Activated CD8-positive, alpha-beta memory T cell treated with anti-CD3 and anti-CD28 coated beads, Interleukin-2, amount 10 ng/mL, durations not matched to agents 7 days and 5 days (primary cell): Measurements from ENCODE around the gene SEMA3D. TPM values are rescaled to one million over a fixed set of nuclear protein-coding genes. Genes with fewer than 3 reads are reported as not detected.

Experiments
- ATAC-seq: fragments of 150-1000 bp; cut with Tn5 transposase; one replicate; pipeline ENCODE4 v1.10.0; 2021; ENCODE audit warnings: moderate library complexity
- CTCF ChIA-PET: fragments of 350-600 bp; sonication (Branson Sonifier 250); formaldehyde crosslinking; loops from one replicate; lab custom pipeline; 2021; ENCODE audit warnings: antibody characterized with exemption; lab: Charles Lee
- DNase-seq: peaks from one replicate; pipeline ENCODE4 v3.0.0-alpha.2; 2020
- H3K27ac Mint-ChIP-seq: one replicate; pipeline ENCODE4 v1.8.0; 2021; ENCODE audit warnings: mild to moderate bottlenecking, mixed read lengths
- H3K27me3 Mint-ChIP-seq: one replicate; pipeline ENCODE4 v1.8.0; 2021; ENCODE audit warnings: mixed read lengths
- H3K36me3 Mint-ChIP-seq: one replicate; pipeline ENCODE4 v1.8.0; 2021; ENCODE audit warnings: mild to moderate bottlenecking, mixed read lengths
- H3K4me1 Mint-ChIP-seq: one replicate; pipeline ENCODE4 v1.8.0; 2021; ENCODE audit warnings: mixed read lengths
- H3K4me3 Mint-ChIP-seq: one replicate; pipeline ENCODE4 v1.8.0; 2021; ENCODE audit warnings: mild to moderate bottlenecking, moderate library complexity, mixed read lengths
- H3K9me3 Mint-ChIP-seq: one replicate; pipeline ENCODE4 v1.8.0; 2022; ENCODE audit warnings: low read depth, mixed read lengths
- total RNA-seq, 2 experiments: library from RNA; stranded (reverse); gene quantifications; one replicate each; pipeline ENCODE4 v1.2.3, GENCODE V29; 2021

SEMA3D gene
- total RNA-seq, 2 experiments from 2014 or later, result not detected

DNA sequence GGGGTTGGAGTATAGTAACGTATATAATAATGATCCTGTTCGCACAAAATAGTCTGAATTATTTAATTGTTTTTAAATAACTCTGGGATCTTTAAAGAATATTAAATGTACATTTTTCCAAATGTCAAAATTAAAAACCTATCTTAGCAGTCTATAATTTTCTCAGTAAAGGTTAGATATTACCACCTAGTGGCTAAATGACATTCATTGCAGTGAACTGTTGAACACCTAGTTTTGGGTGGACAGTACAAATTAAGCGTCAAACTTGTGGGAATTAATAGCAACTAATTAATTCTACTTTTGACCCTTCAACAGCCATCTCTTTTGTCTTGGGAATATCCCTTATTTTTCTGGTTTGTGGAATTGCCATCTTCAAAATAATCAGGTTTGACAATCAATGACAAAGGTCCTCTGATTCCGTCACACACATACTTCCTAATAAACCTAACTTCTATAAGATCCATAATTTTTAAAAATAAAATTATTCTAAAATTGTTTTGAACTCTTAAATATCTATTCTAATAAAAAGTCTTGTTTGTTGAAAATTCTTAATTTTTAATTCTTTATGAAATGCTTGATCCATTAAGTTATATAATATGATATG lies 165.7 kb downstream of the SEMA3D start:
- H3K27me3 Mint-ChIP-seq, result no peaks in the 10 kb centered on the region
- CTCF ChIA-PET, result interaction anchor here (2.4 kb wide), 1 partner anchor 1085 kb away, joined by 8 read pairs; no protein-coding TSS in a partner anchor

GRCh38 chr7:85019778-85020177 lies 167.1 kb downstream of the SEMA3D start:
- no peaks in the 10 kb centered on the region for H3K27me3 Mint-ChIP-seq
- no peak overlapping the region for H3K4me3 Mint-ChIP-seq
- no peaks in the 10 kb centered on the region for H3K9me3 Mint-ChIP-seq
- no peaks in the 10 kb centered on the region for H3K36me3 Mint-ChIP-seq
- no peaks in the 10 kb centered on the region for H3K4me1 Mint-ChIP-seq
- ATAC-seq (no peak), DNase-seq (no peak)
- CTCF ChIA-PET, result no interaction called here
- no peak overlapping the region for H3K27ac Mint-ChIP-seq

More for the DNA sequence above, 165.7 kb downstream of the SEMA3D start:
- no peaks in the 10 kb centered on the region for H3K36me3 Mint-ChIP-seq
- DNase-seq (no peak), ATAC-seq (no peak)
- H3K27ac Mint-ChIP-seq, result no peak overlapping the region
- H3K9me3 Mint-ChIP-seq, result no peaks in the 10 kb centered on the region
- H3K4me3 Mint-ChIP-seq, result no peak overlapping the region
- no peaks in the 10 kb centered on the region for H3K4me1 Mint-ChIP-seq

DNA sequence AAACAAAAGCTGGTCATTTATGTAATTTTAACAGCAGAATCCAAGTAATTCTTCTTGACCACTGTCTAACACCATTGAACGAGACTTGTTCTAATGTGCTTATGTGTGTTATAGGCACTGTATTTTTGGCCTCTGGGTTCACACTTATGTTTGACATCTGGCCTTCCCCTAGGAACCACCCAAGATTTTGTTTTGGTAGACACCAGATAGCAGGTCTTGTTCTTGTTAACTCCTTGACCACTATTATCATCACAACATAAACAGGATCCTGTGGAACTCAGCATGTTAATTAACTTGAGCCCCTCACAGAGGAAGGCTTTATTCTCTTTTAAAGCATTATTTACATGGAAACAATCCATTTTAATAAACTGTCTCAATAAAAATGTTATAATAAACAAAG lies 167.7 kb downstream of the SEMA3D start:
- DNase-seq (no peak), ATAC-seq (no peak)
- H3K36me3 Mint-ChIP-seq, result no peaks in the 10 kb centered on the region
- H3K9me3 Mint-ChIP-seq, result no peaks in the 10 kb centered on the region
- no peak overlapping the region for H3K4me3 Mint-ChIP-seq
- H3K27ac Mint-ChIP-seq, result no peak overlapping the region
- CTCF ChIA-PET, result no interaction called here
- no peaks in the 10 kb centered on the region for H3K4me1 Mint-ChIP-seq
- no peaks in the 10 kb centered on the region for H3K27me3 Mint-ChIP-seq

DNA sequence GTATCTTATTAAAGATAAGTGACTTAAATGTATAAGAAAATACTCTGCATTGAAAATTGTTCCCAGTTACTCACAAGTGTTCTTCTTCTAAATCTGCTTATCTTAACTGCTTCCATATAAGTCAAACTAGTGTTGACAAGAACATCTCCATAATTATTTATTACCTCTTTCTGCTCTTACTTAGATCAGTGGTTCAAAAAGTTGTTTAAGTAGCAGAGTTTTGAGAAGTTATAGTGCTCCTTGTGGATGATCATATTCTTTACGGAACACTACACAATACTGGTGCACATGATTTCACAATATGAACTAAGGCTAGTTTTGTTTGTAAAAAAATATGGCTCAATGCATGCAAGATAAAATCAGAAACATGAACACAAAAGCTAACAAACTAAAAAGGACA lies 168.4 kb downstream of the SEMA3D start:
- H3K4me1 Mint-ChIP-seq, result no peaks in the 10 kb centered on the region
- no peaks in the 10 kb centered on the region for H3K36me3 Mint-ChIP-seq
- H3K4me3 Mint-ChIP-seq, result no peak overlapping the region
- H3K27ac Mint-ChIP-seq, result no peak overlapping the region
- no peaks in the 10 kb centered on the region for H3K27me3 Mint-ChIP-seq
- ATAC-seq, result no peak
- H3K9me3 Mint-ChIP-seq, result no peaks in the 10 kb centered on the region
- CTCF ChIA-PET, result interaction anchor here (0.7 kb wide), 1 partner anchor 25 kb away, joined by 3 read pairs; no protein-coding TSS in a partner anchor
- DNase-seq, result no peak

DNA sequence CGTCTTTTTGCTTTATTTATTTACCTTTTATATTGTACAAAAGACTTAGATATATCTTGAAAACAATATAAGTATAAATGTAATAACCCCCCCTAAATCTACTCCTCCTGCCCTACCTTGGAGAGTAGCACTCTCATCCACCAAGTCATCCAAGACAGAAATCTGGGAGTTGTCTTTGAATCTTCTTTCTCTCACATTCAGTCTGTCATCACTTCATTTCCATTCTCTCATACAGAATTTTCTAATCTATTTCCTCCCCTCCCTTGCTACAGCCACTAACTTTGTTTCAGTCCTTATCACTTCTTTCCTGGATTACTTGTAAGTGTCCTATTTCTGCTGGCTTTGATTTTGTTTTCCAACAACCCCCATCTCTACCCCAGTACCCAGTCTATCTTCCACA lies 170.6 kb downstream of the SEMA3D start:
- no peaks in the 10 kb centered on the region for H3K36me3 Mint-ChIP-seq
- H3K27ac Mint-ChIP-seq, result no peak overlapping the region
- ATAC-seq (no peak), DNase-seq (no peak)
- H3K4me1 Mint-ChIP-seq, result no peaks in the 10 kb centered on the region
- H3K4me3 Mint-ChIP-seq, result no peak overlapping the region
- CTCF ChIA-PET, result no interaction called here
- no peaks in the 10 kb centered on the region for H3K27me3 Mint-ChIP-seq
- no peaks in the 10 kb centered on the region for H3K9me3 Mint-ChIP-seq

- CTCF ChIA-PET, result no interaction called here
- ATAC-seq (no peak), DNase-seq (no peak)
- no peak overlapping the region for H3K27ac Mint-ChIP-seq
- no peaks in the 10 kb centered on the region for H3K36me3 Mint-ChIP-seq
- no peak overlapping the region for H3K4me3 Mint-ChIP-seq
- no peaks in the 10 kb centered on the region for H3K27me3 Mint-ChIP-seq
- H3K4me1 Mint-ChIP-seq, result no peaks in the 10 kb centered on the region
- H3K9me3 Mint-ChIP-seq, result no peaks in the 10 kb centered on the region
These were observed 171.8 kb downstream of the SEMA3D start for GRCh38 chr7:85014936-85015660.

DNA sequence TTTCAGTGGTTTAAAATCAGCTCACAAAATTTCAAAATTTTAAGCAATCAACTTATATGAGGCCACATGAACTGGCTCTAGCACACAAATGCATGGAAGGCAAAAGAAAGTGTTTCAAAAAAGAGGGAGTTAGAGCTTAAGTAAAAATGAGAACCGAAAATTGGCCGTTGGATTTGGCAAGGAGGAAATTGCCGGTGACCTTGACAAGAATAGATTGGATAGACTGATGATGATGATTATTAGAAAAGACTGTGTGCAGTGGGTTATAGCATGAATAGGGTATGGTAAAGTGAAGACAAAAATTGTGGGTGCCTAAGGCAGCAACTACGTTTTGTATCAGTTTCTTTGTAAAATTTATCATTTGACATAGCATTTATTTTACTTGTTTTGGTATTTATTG lies 175.7 kb downstream of the SEMA3D start:
- no peak overlapping the region for H3K27ac Mint-ChIP-seq
- H3K4me1 Mint-ChIP-seq, result no peaks in the 10 kb centered on the region
- CTCF ChIA-PET, result interaction anchor here (1.1 kb wide), 1 partner anchor 543 kb away, joined by 3 read pairs; no protein-coding TSS in a partner anchor
- no peak for ATAC-seq
- H3K4me3 Mint-ChIP-seq, result no peak overlapping the region
- no peaks in the 10 kb centered on the region for H3K9me3 Mint-ChIP-seq
- DNase-seq, result no peak
- H3K27me3 Mint-ChIP-seq, result no peaks in the 10 kb centered on the region
- H3K36me3 Mint-ChIP-seq, result no peaks in the 10 kb centered on the region

- Mint-ChIP-seq H3K9me3 (no peaks in the 10 kb centered on the region), H3K27ac (no peak overlapping the region), H3K27me3 (no peaks in the 10 kb centered on the region), H3K4me1 (no peaks in the 10 kb centered on the region), H3K4me3 (no peak overlapping the region), H3K36me3 (no peaks in the 10 kb centered on the region)
- no peak for ATAC-seq
- CTCF ChIA-PET, result interaction anchor here (1.1 kb wide), 1 partner anchor 544 kb away, joined by 3 read pairs; no protein-coding TSS in a partner anchor
- DNase-seq, result no peak
These were observed 176.6 kb downstream of the SEMA3D start for GRCh38 chr7:85010306-85010705.

DNA sequence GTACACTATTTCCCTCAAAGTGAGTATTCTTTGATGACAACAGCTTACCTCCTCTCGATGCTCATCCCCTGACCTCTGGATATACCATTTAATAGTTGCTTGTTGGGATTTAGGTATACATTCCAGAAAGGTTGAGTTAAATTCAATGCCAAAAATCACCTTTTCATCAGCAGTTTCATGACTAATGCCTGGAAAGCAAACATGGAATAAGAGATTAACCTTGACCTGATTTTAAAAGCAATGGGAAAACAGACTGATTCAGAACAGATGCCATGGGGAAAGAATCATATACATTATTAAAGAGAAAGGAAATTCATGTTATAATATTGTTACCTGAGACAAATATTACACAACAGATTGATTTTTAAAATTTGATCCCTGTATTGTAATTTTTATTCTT lies 180.1 kb downstream of the SEMA3D start:
- Mint-ChIP-seq H3K4me1 (no peaks in the 10 kb centered on the region), H3K36me3 (no peaks in the 10 kb centered on the region), H3K9me3 (no peaks in the 10 kb centered on the region), H3K27me3 (no peaks in the 10 kb centered on the region), H3K27ac (no peak overlapping the region), H3K4me3 (no peak overlapping the region)
- CTCF ChIA-PET, result no interaction called here
- no peak for ATAC-seq
- no peak for DNase-seq

DNA sequence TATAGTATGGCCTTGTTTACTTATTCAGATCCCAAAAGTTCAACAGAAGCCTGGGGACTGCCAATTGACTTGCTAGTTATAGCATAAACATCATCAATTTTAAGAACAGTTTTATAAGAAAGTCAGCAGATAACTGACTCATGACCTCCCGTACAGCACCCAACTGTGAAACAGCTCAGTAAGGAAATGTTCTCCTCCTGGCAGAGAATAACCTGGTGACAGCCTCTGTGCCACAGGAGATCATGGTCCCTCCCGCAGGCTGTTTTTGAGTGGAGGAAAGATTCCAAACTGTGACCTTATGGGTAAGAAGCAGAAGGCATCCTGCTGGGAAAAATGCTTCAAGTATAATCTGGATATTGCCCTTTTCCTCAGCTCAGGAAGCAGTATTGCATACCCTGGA lies 182.5 kb downstream of the SEMA3D start:
- CTCF ChIA-PET, result no interaction called here
- no peak overlapping the region for H3K4me3 Mint-ChIP-seq
- H3K36me3 Mint-ChIP-seq, result no peaks in the 10 kb centered on the region
- H3K27me3 Mint-ChIP-seq, result no peaks in the 10 kb centered on the region
- no peak overlapping the region for H3K27ac Mint-ChIP-seq
- ATAC-seq (no peak), DNase-seq (no peak)
- peaks cover 6% of the 10 kb centered on the region for H3K9me3 Mint-ChIP-seq
- no peaks in the 10 kb centered on the region for H3K4me1 Mint-ChIP-seq

- H3K4me1 Mint-ChIP-seq, result peaks cover 3% of the 10 kb centered on the region
- H3K36me3 Mint-ChIP-seq, result no peaks in the 10 kb centered on the region
- peaks cover 6% of the 10 kb centered on the region for H3K9me3 Mint-ChIP-seq
- CTCF ChIA-PET, result no interaction called here
- no peak for DNase-seq
- no peak for ATAC-seq
- no peaks in the 10 kb centered on the region for H3K27me3 Mint-ChIP-seq
- H3K27ac Mint-ChIP-seq, result no peak overlapping the region
- H3K4me3 Mint-ChIP-seq, result no peak overlapping the region
These were observed 185.1 kb downstream of the SEMA3D start for GRCh38 chr7:85001495-85002345.

DNA sequence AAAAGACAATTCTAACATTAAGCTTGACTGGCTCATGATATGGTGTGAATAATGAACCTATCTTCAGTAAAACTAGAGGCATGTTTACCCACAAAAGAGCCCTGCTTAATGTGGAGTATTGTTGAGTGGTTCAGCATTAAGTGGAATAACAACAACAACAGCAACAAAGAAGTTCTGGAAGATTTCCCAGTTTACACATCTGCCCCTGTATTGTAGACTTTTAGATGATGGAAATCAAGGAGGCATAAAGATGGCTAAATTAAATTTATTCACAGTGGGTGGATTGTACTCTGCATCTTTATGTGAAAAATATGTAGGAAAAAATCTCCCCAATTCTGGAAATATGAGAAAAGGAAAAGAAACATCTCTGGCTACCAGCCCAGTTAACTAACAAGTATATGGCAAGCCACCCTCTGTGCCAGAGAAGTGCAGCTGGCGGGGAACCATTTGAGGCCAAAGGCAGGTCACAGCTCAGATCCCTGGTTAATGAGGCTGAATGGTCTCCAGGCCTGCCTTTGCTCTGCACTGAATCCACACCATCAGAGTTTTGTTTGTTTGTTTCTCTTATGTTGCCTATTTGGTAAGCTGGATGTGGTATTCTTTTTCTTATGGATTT lies 186.0 kb downstream of the SEMA3D start:
- no peaks in the 10 kb centered on the region for H3K27me3 Mint-ChIP-seq
- CTCF ChIA-PET, result no interaction called here
- ATAC-seq (no peak), DNase-seq (no peak)
- H3K9me3 Mint-ChIP-seq, result peaks cover 6% of the 10 kb centered on the region
- peaks cover 3% of the 10 kb centered on the region for H3K4me1 Mint-ChIP-seq
- no peak overlapping the region for H3K4me3 Mint-ChIP-seq
- no peak overlapping the region for H3K27ac Mint-ChIP-seq
- no peaks in the 10 kb centered on the region for H3K36me3 Mint-ChIP-seq

GRCh38 chr7:84999450-84999849 lies 187.4 kb downstream of the SEMA3D start:
- Mint-ChIP-seq H3K27me3 (no peaks in the 10 kb centered on the region), H3K27ac (no peak overlapping the region)
- CTCF ChIA-PET, result no interaction called here

More at GRCh38 chr7:84999450-84999849, 187.4 kb downstream of the SEMA3D start:
- H3K4me3 Mint-ChIP-seq, result no peak overlapping the region
- H3K4me1 Mint-ChIP-seq, result peaks cover 3% of the 10 kb centered on the region
- ATAC-seq (no peak), DNase-seq (no peak)
- no peaks in the 10 kb centered on the region for H3K36me3 Mint-ChIP-seq
- peaks cover 6% of the 10 kb centered on the region for H3K9me3 Mint-ChIP-seq
